Astrocyte of the spinal cord (primary cell): ENCODE measurements around the gene PACRG.

Source experiments
- DNase-seq: peaks from one replicate; pipeline ENCODE4 v3.0.0; 2011; ENCODE audit warnings: low read depth, low spot score
- H3K4me3 ChIP-seq: 2 replicates; pipeline ENCODE4 v1.5.1; 2011; ENCODE audit warnings: low read depth, mild to moderate bottlenecking, low read length, moderate library complexity
- CTCF ChIP-seq: IDR thresholded peaks from 2 replicates; pipeline ENCODE4 v1.5.1; 2012; ENCODE audit warnings: low read depth, mild to moderate bottlenecking, low read length, inconsistent platforms
- in situ Hi-C: cut with HindIII; loops from 2 replicates; pipeline ENCODE4 v1.10.0; 2017; ENCODE audit warnings: low sequenced_read_pairs

The PACRG gene

GRCh38 chr6:163300838-163301237 lies 573.1 kb downstream of the PACRG start:
- no peak for DNase-seq
- H3K4me3 ChIP-seq = no peak overlapping the region
- no peak for TF ChIP-seq CTCF
- in situ Hi-C loops = no loop called here

- DNase-seq = no peak
- H3K4me3 ChIP-seq = no peak overlapping the region
- TF ChIP-seq CTCF = no peak
- in situ Hi-C loops = no loop called here
Observed at GRCh38 chr6:163301726-163302635, 574.2 kb downstream of the PACRG start.

GRCh38 chr6:163302747-163303146 lies 575.0 kb downstream of the PACRG start:
- in situ Hi-C loops = no loop called here
- DNase-seq = no peak
- no peak for TF ChIP-seq CTCF
- H3K4me3 ChIP-seq = no peak overlapping the region

- TF ChIP-seq CTCF = no peak
- in situ Hi-C loops = no loop called here
- H3K4me3 ChIP-seq = no peak overlapping the region
- no peak for DNase-seq
Observed at GRCh38 chr6:163306000-163306399, 578.2 kb downstream of the PACRG start.

GRCh38 chr6:163308629-163309440 lies 581.1 kb downstream of the PACRG start:
- in situ Hi-C loops = no loop called here
- no peak for TF ChIP-seq CTCF
- H3K4me3 ChIP-seq = no peak overlapping the region
- no peak for DNase-seq

GRCh38 chr6:163309491-163310026 lies 581.8 kb downstream of the PACRG start:
- in situ Hi-C loops = no loop called here
- no peak for TF ChIP-seq CTCF

More at GRCh38 chr6:163309491-163310026, 581.8 kb downstream of the PACRG start:
- peak; percentile 57 for DNase-seq
- no peak overlapping the region for H3K4me3 ChIP-seq
